Embryonic facial prominence (tissue), 1 donor: ENCODE results near the gene STPG1.
A peak's percentile ranks its signal among the peaks of the same experiment; 100 is the strongest.

Experiments used
- DNase-seq: peaks from one replicate; pipeline ENCODE4 v3.0.0-alpha.2; 2016; ENCODE audit errors: extremely low spot score

Gene STPG1

DNA sequence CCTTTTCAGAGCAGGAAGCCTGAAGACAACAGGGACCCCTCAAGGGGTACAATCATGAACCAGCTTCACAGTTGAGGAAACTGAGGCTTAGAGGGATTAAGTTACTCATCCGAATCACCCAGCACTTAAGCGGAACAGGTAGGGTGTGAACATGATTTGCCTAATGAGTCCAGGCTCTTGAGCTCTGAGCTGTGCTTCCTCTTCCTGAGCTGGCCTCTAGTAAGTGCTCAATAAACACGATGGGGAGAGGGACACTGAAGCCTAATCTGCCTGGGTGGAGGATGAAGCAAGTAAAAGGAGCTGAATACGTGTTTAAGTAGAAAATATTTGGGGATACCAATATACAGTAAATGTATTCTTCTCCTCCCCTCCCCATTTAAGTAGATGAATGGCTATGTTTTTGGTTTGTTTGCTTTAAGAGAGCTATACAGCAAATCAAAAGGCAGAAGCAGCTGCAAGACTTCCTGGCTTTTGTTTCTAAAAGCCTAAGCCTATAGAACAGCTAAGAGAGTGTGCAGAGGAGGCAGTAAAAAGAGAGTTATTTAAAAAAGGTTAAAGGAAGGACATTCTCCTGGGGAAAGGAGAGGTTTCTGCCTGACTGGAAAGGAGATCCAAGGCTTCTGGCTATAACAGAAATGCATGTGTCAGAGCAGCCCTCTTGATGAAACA, 20.5 kb downstream of the STPG1 start:
- no peak for DNase-seq

DNA sequence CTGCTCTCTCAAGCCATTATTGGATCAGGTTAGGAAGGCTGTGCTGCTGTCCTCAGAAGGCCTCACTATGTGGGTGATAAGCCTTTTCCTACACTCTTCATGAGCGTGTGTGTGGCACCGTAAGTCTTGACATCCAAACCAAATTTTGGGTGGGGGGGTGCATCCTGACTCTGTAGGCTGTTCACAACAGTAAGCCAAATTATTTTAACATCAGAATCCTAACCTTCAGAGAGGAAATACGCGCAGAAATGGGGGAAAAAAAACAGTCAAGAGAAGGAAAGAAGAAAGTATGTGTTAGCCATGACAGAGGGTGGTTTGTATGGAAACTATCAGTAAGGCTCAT, 21.0 kb downstream of the STPG1 start:
- DNase-seq: no peak

DNA sequence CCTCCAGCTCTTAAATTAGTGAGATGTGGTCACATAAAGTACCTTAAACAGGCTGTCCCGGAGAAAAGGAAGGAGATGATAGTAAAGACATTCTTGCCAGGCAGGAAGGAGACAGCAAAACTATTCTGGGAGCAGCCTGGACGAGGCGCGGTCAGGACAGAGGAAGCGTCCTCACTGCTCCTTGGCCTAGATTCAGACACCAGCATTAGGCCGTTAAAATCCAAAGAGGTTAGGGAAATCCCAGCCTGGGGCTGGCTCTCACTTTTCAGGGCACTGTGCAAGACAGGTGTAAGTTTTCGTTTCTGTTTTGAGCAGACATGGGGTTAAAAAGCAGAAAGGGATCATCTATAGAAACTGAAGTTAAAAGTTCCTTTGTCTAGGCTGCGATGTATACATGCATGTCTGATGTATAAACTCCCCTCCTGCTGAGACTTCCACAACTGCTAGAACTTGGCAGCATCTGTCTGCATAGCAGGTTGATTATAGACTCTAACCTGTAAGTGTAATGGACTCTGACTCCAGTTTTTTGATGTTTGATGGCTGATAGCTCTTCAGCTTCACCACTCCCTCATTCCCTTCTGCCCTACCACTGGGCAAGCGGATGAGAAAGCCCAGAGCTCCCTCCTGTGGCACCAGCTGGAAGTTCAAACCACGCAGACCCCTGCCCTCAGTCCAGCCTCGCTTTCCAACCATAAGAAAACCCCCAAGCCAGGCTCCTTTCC, 21.5 kb downstream of the STPG1 start:
- no peak for DNase-seq

DNA sequence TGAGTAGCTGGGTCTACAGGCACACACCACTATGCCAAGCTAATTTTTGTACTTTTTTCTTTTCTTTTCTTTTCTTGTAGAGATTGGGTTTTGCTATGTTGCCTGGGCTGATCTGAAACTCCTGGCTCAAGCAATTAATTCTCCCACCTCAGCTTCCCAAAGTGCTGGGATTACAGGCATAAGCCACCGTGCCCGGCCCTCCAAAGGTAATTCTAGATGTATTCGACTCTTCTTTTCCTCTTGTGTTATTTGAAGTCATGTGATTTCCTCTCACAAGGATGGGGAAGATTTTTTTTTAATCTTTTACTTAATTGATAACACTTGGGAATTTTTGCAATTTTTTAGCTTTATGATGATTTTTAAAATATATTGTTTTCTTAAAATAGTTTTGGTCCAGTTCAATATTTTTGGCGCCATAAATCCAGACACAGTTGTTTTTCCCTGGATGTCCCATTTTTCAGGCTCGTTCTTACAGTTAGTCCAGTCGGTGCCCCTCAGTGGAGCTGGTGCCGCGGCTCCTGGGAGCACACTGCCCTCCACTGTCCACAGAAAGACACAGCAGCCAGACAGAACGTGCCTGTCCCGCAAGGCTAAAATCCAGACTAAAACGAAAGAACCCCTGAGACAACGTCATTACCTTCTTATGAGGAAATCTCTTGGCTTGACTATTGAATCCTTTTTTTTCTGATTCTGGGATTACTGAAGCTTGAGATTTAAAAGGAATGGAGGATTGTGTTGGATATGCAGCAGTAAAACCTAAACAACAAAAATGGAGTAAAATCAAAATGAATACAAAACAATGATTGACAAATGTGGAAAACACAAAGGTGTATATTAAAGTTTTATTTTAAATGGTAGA, 22.4 kb downstream of the STPG1 start:
- DNase-seq: peak; percentile 82

DNA sequence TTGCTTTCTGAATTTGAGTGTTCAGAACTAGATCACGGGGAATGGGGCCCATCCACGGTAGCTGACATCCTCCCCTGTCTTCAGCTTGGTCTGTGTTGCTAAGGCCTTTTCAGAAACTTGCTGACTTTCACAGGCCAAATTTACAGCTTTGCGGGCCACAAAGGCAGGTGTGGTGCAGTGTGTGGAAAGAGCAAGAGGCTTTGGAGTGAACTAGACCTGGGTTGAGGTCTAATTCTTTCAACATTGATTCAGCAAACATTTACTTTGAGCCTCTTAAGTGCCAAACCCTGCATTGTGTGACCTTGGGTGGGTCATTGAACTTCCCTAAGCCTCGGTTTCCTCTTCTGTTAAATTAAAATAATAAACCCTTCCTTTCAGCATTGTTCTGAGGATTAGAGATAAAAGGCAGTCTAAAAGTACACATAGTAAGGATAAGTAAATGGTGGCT, 24.3 kb downstream of the STPG1 start:
- DNase-seq: no peak

DNA sequence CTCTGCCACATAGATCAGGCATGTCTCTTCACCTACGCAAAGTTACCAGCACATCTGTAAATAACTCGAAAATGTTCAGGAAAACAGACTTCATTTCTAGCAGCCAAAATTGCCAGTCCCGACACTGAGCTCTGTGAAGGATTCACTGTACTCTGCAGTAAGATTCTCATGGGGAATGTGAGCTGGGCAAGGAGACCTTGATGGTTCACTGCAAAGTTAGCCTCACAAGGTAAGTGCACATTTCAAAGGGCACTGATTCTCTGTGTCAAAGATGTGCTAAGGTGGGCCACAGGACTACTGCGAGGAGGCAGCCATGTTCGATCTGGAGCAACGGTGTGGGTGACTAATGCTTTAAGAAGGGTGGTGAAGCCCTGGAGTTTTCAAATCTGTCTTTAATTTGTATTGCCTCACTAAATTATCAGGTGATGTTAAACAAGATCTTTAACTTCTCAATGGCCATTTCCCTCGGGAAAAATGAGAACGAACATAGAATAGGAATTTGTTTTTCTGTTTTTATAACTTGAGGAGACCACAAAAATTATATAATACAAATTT, 25.2 kb downstream of the STPG1 start:
- no peak for DNase-seq

DNA sequence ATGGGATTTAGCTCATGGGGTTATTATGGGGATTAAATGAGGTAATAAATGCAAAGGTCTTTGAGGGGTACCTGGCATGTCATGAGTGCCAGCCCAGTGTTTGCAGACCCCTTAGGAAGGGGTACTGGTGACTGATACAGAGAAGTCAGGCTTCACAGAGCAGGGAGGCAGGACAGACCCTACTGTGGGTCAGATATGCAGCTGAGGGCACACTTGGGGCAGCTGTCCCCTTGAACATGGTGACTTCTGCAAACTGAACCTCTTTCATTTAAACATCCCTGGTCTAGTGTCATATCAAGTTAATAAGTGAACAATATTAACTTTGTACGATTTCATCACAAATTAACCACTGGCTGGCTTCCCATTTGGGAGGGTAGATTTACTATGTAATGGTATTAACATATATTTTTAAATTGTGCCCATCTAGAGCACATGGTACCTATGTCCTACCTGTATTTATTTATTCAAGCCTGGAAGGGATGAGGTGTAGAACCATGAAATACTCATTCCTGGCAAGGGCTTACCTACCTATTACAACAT, 25.9 kb downstream of the STPG1 start:
- no peak for DNase-seq

DNA sequence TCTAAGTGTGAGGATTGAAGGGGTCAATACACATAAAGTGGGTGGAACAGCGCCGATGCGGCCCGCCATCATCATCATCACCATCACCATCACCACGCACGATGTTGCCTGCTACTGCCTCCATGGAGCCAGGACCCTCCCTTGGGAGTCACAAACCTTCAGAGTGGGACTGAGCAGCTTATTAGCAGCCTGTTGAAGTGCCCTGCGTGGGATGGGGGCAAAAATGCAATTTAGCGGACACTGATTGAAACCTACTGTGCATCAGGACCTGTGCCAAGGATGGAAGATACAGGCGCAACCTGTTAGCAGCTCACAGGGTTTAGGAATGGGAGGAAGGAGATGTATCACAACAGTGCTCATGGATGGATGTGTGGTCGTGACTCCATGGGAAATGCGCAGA, 26.7 kb downstream of the STPG1 start:
- DNase-seq: no peak

DNA sequence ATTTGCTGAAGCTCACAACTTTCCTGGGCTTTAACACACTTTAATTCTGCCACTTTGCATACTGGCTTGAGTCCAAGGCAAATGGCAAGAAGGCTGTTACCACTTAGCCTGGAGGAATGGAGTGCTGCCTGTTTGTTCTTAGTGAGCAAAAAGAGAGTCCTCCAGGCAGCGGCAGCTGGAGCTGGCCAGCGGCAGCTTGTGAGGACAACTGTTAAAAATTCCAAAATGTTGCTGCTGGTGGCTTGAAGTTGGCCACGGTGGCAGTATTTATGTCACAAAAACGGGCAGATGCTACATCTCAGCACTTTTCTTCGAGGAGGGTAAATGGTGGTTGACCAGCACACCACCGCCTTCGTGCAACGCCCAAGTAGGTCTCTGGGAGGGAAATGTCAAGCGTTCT, 27.3 kb downstream of the STPG1 start:
- no peak for DNase-seq

DNA sequence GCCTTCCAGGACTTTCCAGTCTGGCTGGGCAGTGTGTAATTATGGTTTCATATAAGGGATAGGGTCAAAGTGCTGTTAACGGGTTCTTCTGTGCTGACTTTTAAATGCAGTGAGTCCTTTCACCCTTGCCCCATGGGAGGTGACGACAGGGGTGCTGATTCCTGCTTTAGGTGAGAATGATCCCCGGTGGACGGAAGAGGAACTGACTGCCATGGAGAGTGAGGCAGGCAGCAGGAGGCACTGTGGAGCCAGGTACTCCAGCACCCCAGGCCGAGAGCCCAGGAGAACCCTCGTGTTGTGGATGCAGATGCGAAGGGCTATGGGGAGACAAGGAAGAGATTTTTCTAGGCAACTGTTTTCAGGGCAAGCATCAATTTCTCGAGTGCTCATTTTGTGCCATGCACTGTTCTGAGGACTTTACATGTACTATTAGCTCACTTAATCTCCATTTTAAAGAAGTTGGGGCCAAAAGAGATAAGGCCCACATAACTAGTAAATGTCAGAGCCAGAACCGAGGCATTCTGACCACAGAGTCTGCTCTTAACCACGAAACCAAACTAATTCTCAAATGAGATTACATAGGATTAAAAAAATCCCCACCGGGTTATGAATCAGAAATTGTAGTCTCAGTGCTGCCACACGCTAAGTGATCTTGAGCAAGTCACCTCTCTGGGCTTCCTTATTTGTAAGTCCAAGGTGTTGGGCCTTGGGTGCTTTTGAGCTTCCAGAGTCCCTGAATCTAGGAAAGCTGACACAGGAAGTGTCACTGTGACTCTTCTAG, 28.2 kb downstream of the STPG1 start:
- no peak for DNase-seq

DNA sequence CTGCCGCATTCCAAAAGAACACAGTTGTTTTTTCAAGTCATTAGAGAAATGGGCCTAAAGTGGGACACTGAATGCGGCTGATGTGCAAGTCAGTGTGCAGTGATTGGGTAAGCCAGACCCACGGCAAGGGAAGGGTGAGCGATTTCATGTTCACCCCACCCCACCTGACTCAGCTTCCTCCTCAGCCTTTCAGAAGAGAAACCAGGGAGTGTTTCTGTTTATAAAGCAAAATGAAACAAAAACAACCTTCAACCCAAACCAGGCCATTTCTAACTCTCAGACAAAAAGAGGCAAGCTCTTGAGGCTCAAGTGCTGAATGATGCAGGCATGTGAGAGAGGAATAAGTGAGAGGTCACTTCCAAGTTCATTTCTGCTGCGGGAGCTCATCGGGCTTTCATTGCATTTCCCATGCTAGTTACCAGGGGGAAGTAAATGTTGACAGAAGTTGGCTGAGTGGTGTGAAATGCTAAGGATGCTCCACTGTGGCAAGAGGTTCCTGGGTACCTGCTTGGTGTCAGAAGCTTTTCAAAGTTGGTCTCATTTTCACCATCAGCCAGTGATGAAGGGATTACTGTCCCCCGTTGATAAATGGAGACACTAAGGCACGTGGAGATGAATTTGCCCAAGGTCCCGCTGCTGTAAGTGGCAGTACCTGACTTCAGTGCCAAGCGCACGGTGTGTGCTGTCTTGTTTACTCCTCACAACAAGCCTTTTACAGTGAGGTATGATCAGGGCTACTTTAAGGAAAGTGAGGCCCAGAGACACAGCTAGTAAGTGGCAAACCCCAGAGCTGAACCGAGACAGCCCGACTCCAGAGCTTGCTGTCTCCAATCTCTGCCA, 29.1 kb downstream of the STPG1 start:
- no peak for DNase-seq

DNA sequence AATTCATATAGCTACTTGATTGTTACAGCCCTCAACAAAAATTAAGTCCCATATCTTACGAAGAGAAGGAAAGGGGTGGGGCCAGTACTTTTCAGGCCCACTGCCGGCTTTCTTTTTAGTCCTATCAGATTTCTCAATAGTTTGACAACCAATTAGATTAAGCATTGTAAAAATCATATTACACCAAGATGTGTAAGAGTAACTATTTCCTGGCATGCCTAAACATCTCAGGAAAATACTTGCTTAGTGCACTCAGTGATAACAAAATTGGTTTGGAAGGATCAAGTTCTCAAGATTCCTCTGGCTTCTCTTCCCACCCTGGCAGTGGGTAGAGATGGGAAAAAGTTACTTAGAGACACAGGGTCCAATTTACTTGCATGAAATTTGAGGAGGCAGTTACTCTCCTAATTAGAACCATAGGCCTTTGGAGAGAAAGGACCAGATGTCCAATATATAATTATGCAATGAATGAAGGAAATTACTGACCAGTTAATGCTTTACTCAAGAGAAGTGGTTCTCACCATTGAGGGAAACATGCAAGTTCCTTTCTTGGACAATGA, 30.1 kb downstream of the STPG1 start:
- DNase-seq: no peak

DNA sequence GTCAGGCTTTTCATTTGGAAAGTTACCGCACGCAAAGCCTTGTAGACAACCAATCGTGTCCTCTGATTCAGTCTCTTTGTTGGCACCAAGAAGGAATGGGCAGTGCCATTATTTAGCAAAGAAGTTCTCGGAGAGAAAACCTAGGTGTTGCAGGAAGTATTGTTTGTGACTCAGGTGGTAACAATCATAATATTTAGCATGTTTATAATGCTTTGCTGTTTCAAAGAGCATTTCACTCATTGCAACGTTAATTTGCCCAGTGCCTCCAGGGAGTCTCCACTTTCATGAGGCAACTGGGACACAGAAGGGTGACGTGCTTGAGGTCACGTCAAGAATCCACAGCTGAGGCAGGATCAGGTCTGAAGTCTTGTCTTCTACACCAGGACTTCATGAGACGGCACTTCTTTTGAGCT, 31.4 kb downstream of the STPG1 start:
- no peak for DNase-seq

DNA sequence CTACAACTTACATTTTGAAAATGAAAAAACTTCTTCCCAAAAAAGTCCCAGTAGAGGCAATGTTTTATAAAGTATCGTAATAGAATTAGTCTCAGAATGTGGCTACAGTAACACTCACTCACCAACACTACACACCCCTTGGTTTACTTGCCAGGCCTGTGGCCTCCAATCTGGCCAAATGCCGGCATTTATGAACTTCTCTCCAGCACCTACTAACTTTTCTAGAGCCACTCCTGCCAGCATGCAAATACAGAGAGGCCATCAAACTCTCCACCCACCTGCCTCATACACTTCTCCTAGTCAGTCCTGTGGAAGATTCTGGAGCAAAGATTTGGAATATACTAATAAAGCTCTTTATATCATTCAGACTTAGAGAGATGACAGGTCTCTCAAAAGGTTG, 32.3 kb downstream of the STPG1 start:
- no peak for DNase-seq

DNA sequence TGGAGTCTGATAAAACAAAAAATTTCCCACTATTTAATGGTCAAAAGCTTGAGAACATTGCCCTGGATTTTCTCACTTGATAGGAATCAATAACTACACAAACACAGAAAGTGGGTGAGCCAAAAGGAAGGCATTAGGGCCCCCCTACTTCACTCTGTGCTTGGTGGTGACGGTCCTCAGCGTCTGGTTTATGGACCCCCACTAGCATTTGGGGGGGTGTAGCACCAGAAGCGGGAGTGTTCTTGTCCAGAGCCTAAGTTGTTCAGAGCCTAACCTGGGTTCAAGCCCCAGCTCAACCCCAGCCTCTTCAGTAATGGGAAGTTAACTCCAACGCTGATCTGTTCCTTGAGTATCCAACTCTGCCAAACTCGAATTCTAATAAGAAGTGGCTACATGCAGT, 33.1 kb downstream of the STPG1 start:
- no peak for DNase-seq

DNA sequence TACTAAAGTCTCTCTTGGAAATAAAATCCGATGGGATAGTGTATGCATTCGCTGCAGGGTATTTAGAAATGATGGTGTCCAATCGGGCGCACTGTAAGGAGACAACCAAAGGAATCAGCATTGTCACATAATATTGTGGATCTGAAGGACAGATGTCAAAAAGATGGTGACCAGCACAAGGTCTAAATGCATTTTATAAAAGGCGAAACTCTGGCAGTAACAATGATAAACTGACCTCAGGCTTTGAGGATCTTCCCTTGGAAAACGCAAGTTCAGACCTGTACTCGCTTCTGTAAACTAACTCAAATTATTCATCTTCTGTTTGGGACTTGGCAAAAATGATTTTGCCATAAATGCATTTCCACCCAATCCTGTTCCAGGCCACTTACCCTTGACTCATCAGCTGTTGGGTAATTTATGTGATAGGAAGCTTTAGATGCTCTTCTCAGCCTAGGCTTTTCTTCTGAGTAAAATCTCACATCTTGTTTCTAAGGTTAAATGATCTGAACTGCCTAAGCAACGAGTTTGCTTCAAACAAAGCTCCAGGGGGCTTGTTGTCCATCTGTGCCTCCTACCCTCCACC, 33.8 kb downstream of the STPG1 start:
- DNase-seq: no peak

DNA sequence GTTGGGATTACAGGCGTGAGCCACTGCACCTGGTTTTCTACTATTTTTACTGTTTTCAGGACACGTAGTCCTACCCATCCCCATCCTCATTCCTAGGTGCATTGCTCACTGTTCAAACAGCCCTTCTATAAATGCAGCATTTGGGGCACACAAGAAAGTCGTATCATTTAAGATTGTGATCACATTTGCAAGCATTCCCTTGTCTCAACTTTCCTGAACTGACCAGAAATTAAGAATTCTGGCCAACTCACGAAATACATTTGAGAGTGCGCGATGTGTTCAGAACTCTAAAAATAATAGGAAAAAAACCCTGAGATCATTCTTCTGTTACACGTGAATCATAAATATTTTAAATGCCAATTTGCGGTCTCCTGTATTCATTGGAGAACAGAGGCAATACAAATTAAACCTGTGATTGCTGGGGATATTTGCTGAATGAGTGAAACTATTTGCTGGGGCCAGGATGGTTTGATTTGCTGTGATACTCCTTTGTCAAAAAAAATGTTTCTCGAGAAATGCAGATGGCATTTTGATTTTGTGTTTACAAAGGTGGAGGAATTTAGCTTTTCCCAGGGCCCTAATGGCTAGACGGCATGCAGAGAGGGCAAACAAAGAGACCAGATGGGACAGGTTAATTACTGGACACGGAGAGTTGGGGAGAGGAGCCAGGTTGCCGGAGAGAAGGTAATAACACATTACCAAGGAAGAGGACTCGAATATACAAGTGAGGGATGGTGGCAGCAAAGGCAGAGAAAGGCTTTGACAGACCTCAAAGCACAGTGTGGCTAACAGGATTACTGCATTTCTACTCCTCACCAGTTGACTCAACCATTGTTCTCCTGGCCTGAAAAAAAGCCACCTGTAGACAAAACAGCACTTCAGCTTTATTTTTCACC, 38.4 kb downstream of the STPG1 start:
- DNase-seq: no peak

DNA sequence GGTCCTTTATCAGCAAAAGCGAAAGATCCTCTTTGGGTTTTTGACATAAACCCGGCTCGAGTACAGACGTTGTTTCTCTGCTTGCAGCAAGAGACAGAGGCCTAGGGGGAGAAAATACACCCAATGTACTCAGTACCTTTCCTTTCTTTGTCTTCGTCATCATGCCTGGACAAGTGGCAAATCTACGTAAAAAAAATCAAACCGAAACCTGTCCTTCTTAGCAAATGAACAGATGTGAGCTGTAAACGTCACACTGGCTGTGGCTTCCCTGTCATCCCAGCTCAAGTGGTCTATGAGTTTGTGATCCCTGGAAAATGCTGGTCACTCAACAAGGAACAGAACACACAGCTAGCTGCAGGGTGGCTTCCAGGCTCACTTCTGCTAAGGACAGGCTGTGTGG, 39.9 kb downstream of the STPG1 start:
- no peak for DNase-seq

DNA sequence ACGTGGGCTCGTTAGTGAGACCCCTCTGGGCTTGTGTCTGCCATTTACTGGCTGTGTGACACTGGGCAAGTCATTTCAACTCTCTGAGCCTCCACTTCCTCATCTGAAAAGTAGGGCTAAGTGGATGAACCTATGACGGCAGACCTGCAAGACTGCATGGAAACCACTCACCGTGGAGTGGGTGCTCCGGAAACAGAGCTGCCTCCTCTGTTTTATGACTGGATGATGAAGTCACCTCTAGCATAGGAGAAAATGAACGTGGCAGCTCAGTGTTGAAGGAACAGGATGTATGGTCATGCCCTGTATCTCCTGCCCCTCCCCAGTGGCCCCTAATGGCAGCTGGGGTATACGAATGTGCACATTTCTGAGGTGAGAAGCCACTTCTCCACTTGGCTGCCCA, 40.5 kb downstream of the STPG1 start:
- no peak for DNase-seq
